GM20431 (cell line): ENCODE data around the gene HK3.

Experiments
- in situ Hi-C: fragments of 300-500 bp; cut with MseI, MboI; formaldehyde crosslinking; loops from one replicate; pipeline ENCODE4 v1.15.0; 2020; ENCODE audit warnings: low sequenced_read_pairs; ENCODE audit not compliant: unreplicated experiment

Gene HK3

GRCh38 chr5:176855598-176855997 lies 43.5 kb downstream of the HK3 start:
- in situ Hi-C loops, result no loop called here

DNA sequence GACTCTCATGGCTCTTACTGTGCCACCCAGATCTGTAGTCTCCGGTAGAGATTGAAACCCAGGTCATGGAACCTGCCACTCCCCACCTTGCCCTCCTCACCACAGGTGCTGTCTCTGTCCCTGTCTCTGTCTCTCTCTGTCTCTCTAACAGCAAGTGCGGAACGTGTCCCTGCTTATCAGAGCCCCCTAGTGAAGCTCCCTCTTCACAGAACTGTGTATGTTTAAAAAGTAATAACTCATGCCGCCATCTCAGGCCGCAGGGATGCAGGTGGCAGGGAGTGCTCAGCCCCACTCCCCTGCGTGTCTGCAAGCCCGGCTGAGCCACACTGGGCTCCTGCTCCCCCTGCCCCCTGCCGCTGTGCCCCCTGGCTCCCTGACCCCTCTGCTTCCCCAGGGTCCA lies 45.0 kb downstream of the HK3 start:
- in situ Hi-C loops, result no loop called here

DNA sequence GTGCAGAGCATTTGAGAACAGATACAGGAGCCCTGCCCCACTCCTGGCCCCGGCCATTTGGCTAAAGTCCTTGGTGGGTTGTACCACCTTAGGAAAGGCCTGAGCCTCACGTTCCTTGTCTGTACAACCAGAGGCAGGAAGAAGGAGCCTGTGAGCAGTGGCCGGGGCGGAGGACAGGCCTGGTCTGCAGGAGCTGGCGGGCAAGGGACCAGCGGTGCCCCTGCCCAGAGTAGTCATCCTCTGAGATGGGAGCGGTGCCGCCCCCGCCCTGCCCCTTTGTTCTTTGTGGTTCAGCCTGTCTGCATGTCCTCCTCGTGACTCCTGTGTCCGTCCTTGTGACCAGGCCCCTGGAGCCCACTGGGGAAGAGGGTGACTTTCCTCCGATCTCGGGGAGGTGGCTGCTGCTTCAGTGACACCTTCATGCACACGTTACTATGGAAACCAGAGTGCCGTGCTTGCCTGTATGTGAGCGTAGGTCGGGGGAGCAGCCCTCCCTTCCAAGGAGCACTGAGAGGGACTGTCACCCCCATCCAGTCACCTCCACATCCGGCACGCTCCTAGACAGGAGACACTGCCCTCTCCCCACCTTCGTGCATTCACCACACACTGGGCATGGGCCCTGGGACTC lies 45.9 kb downstream of the HK3 start:
- in situ Hi-C loops, result no loop called here

DNA sequence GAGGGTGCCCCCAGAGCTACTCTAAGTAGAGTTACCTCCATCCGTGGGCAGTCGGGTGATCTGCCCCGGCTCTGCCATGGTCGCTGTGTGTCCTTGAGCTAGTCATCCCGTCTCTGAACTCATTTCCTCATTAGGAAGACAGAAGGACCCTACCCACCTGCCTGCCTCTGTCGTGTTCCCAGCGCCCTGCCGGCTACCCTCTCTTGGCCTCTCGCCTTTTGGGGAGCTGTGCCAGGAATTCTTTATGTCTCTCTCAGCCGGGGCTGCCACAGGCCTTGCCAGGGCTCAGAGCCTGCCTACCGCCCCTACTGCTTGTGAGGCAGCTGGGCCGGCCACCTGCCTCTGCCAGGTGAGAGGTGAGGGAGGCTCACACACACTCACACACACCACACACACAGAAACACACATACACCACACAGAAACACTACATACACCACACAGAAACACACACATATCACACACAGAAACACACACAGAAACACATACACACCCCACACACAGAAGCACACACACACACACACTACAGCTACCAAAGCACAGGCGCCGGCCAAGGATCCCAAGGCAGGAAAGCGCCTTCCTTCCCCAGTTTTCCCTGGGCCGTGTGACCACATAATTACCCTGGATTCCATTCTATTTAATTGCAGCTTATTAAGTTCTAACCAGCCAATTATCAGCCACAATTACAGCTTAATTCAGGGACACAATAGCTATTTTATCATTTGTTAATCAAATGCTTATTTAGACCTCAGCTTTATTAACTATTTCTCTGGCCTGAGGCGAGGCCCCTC lies 47.1 kb downstream of the HK3 start:
- in situ Hi-C loops, result no loop called here

DNA sequence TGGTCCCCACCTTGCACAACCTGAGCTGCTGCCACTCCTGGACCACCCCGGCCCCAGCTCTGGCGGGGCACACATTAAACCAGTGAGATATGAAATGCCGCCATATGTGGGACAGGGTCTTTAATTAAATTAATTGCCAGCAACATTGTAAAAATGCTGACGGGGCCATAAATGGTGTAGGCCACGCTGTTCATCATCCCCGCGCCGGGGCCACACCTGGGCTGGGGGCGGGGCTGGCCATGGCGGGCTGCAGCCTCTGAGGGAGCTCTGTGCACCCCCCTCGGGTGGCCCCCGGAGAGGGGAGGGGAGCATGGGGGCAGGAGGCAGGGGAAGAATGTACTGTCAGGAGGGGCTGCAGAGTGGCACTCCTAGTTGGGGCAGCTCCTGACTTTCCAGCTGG lies 47.8 kb downstream of the HK3 start:
- in situ Hi-C loops, result no loop called here

DNA sequence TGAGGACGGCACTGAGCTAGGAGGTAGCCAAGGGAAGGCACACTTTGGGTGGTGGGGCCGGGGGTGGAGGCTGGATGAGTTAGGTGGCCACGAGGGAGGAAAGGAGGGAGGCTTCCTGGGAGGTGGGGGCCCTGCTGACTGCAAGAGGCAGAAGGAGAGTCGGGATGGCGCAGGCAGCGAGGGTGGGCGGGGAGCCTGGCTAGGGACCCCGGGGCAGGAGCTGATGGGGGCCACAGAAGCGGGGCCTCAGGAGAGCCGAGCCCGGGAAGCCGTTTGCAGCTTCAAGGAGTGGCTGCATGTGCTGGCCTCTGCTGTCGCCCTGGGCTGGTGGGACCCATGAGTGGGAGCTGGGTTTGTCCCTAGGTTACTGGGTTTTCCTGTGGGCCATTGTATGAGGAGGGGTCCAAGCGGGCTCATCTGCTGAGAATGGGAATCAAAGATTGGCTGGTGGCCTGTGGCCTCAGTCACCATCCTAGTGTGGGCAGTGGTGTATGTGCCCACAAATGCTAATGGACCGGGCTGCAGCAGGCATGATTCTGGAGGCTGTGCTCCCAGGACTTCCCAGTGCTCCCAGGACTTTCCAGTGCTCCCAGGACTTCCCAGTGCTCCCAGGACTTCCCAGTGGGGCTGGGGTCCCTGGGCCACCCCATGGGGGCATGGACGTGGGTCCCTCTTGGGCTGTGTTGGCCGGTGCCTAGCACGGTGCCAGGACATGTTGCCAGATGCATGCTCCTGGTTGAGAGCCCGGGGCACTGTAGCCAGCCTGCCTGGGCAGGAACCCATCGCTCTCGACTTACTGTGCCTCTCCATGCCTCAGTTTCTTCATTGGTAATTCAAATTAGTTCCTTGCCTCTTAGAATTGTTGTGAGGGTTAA lies 48.5 kb downstream of the HK3 start:
- in situ Hi-C loops, result no loop called here

DNA sequence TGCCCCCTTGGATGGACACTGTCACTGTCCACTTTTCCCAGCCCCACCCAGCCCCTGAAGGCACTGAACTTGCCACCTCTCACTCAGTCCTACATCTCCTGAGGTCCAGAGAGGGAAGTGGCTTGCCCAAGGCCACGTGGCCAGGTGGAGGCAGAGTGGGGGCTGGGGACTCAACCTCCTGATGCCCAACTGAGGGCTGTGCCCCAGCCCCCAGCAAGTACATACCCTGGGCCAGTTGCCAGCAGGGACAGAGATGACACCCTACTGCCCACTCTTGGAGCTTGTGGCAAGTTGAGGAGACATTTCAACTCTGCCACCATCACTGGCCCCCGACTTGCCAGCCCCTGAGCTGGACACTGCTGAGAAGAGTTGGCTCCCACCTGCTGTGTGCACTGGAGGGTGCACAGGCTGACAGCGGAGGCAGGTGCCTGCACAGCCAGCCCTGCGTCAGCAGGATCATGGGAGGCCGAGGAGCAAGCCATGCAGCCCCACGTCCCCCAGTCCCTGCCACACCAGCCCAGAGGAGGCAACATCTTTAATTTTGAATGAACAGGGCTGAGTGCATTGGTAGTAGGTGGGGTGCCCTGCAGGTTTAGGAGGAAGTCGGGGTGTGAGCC lies 49.4 kb downstream of the HK3 start:
- in situ Hi-C loops, result no loop called here

- in situ Hi-C loops, result no loop called here
These were observed 50.5 kb downstream of the HK3 start for GRCh38 chr5:176848651-176849050.

GRCh38 chr5:176847726-176848290 lies 51.3 kb downstream of the HK3 start:
- in situ Hi-C loops, result no loop called here

GRCh38 chr5:176847148-176847547 lies 52.0 kb downstream of the HK3 start:
- in situ Hi-C loops, result no loop called here

GRCh38 chr5:176846335-176847140 lies 52.6 kb downstream of the HK3 start:
- in situ Hi-C loops, result no loop called here

GRCh38 chr5:176845392-176845713 lies 53.8 kb downstream of the HK3 start:
- in situ Hi-C loops, result no loop called here

GRCh38 chr5:176844706-176845391 lies 54.3 kb downstream of the HK3 start:
- in situ Hi-C loops, result no loop called here

GRCh38 chr5:176844281-176844680 lies 54.9 kb downstream of the HK3 start:
- in situ Hi-C loops, result no loop called here

- in situ Hi-C loops, result no loop called here
These were observed 55.5 kb downstream of the HK3 start for GRCh38 chr5:176843673-176844072.

- in situ Hi-C loops, result no loop called here
These were observed 61.4 kb downstream of the HK3 start for GRCh38 chr5:176837707-176838115.

DNA sequence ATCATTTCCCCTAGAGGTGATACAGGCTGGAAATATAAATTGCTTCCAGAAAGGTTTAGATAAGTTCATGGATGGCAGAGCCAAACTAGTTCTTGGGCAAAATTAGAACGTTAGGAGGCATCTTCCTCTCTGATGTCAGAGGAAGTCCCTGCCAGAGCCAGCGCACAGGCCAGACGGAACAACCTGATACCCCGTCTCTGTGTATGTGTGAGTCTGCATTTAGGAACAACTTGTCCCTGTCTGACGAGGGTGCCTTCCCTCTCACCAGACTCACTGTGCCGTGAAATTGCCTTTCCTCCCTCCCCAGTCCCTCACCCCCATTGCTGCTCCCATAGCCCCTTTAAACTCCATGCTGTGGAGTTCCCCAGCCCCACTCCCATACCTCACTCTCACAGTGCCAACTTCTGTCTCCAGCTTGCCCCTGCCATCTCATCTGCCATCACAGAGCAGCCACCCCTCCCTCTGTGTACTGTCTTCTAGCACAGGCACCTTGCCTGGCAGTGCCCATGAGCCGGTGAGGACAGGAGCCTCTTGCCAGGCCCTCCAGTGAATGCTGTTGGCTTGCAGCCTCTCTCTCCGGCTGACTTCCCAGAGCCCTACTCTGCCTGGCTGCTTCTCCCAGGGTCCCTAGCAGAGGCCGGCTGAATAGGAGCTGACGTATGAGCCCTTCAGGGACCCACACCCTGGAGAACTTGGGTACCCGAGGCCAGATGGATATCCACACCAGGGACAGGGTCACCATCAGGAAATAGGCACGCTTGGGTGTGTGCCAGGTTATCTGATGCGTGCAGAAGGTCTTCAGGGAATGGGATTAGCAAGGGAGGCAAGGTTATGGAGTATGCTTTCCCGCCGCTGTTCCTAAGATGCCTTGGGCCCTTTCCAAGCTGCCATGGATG lies 62.1 kb downstream of the HK3 start:
- in situ Hi-C loops, result no loop called here

GRCh38 chr5:176835918-176836317 lies 63.2 kb downstream of the HK3 start:
- in situ Hi-C loops, result no loop called here
